ENCODE measurements around the gene ZBTB20. TPM values are rescaled to one million over a fixed set of nuclear protein-coding genes. Genes with fewer than 3 reads are reported as not detected.

The ZBTB20 gene
- total and polyA plus RNA-seq, 7 donors, result under 0.01 to 113 (median 58.6) TPM

DNA sequence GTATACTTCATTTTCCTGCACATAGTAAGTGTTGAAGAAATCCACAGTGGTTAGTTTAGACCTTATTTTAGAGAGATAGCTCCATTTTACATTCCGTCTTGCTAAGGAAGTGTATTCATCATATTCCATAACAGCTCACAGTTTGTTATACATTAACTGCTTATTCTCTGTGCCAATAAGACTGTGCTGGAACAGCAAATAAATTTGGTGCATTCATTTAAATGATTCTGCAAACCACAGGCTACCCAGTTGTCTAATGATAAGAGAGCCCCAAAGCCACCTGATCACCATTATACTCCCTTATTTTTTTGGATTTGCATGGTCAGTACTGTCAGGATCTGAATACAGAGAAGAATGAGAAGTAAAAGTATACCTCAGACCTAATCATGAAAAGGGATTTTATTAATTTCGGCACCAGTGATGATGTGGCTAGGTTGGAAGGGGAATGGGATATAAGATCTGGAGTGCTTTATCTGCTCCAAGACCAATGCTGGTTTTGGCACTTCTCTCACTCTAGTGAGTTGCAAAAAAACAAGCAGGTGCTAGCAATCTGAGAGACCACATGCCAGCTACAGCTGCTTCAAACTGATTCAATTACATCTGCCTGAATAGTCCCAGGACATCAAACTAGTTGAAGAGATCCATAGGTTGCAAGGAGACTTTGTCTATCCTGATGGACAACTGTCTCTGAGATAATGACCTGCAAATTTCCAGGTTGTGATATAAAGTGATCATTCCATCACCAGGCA, 254.8 kb downstream of the ZBTB20 start:
- H3K4me3 ChIP-seq, result no peak overlapping the region
- TF ChIP-seq POLR2A (IDR thresholded peaks at IDR 0.05), result no peak
- TF ChIP-seq EP300 (IDR thresholded peaks at IDR 0.05), result no peak
- no peak for TF ChIP-seq POLR2AphosphoS5 (IDR thresholded peaks at IDR 0.05)
- TF ChIP-seq CTCF (IDR thresholded peaks at IDR 0.05), result no peak
- peak overlapping the region in 1 of 4 donors; percentile 5 for H3K27ac ChIP-seq
- no peak for DNase-seq
- no peaks in the 10 kb centered on the region for H3K36me3 ChIP-seq
- peaks cover 0 to 20% (median 4%) of the 10 kb centered on the region in 4 donors for H3K4me1 ChIP-seq
- no peaks in the 10 kb centered on the region for H3K9me3 ChIP-seq
- no peaks in the 10 kb centered on the region for H3K27me3 ChIP-seq
- WGBS, 2 donors, result 54 to 85% methylated on average over 2 of the region's 2 CpGs
- intact Hi-C loops (cut with DNase I), result no loop called here

DNA sequence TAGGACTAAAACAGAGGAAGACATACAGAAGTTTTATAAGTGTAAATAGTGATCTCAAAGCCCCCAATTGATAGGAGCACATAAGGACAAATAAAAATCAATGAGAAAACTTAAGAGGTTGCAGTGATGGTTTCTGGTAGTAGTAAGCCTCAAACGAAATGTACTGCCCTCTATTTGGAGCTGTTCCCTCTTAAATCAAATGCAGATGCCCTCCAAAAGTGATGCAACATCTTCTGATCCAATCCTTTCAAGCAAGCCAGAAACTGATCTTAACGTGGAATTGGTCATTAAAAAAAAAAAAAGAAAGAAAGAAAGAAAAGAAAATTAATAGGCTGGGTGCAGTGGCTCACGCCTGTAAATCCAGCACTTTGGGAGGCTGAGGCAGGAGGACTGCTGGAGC, 259.3 kb downstream of the ZBTB20 start:
- no peak overlapping the region for H3K27ac ChIP-seq
- TF ChIP-seq CTCF (IDR thresholded peaks at IDR 0.05) (no peak), POLR2AphosphoS5 (IDR thresholded peaks at IDR 0.05) (no peak), POLR2A (IDR thresholded peaks at IDR 0.05) (no peak), EP300 (IDR thresholded peaks at IDR 0.05) (no peak)
- no peaks in the 10 kb centered on the region for H3K27me3 ChIP-seq
- no peaks in the 10 kb centered on the region for H3K36me3 ChIP-seq
- intact Hi-C loops (cut with DNase I), result no loop called here
- peaks cover 0 to 3% (median 0%) of the 10 kb centered on the region in 4 donors for H3K4me1 ChIP-seq
- no peak overlapping the region for H3K4me3 ChIP-seq
- WGBS, 2 donors, result 85 to 93% methylated on average over 3 of the region's 3 CpGs
- DNase-seq, result no peak
- no peaks in the 10 kb centered on the region for H3K9me3 ChIP-seq

- TF ChIP-seq EP300 (IDR thresholded peaks at IDR 0.05), result no peak
- TF ChIP-seq POLR2A (IDR thresholded peaks at IDR 0.05), result no peak
- TF ChIP-seq POLR2AphosphoS5 (IDR thresholded peaks at IDR 0.05), result no peak
- no peak for TF ChIP-seq CTCF (IDR thresholded peaks at IDR 0.05)
- H3K27ac ChIP-seq, result no peak overlapping the region
- WGBS, 2 donors, result 93 to 95% methylated on average over 4 of the region's 4 CpGs
- no peak overlapping the region for H3K4me3 ChIP-seq
- DNase-seq, result no peak
- no peaks in the 10 kb centered on the region for H3K36me3 ChIP-seq
- no peaks in the 10 kb centered on the region for H3K9me3 ChIP-seq
- no peaks in the 10 kb centered on the region for H3K4me1 ChIP-seq
- intact Hi-C loops (cut with DNase I), result no loop called here
- no peaks in the 10 kb centered on the region for H3K27me3 ChIP-seq
Observed at GRCh38 chr3:114886905-114887304, 260.2 kb downstream of the ZBTB20 start.

DNA sequence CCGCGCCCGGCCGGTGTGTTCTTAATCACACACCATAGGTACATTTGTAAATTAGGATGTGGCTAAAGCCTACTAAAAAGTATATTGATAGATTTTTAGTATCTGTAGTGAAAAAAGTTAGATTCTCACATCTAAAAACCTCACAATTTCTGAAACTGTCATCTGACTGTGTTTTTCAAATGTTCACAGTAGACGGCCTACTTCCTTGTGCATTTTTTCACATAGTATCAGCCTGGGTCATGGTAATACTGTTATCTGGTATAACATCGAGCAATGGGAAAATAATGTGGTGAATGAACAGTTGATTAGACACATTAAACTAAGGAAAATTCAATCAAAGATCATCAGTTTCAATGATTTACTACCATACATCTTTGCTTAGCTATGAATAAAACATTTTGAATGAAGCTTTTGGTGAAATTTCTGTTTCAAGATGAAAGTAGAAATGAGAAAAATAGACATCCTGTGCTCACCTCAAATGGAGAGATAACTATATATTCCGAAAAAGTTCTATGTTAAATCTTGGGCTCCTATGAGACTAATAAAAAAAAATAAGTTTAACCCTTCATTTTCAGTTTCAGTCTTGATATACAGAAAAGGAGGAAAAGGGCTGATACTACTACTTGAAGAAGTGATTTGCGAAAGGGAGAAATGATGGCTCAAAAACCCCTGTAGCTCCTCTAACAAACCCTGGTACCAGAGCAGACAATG, 262.7 kb downstream of the ZBTB20 start:
- H3K4me3 ChIP-seq, result no peak overlapping the region
- intact Hi-C loops (cut with DNase I), result no loop called here
- no peak for DNase-seq
- H3K9me3 ChIP-seq, result no peaks in the 10 kb centered on the region
- H3K27me3 ChIP-seq, result no peaks in the 10 kb centered on the region
- H3K36me3 ChIP-seq, result no peaks in the 10 kb centered on the region
- 91 to 94% methylated on average over 8 of the region's 8 CpGs for WGBS, 2 donors
- H3K27ac ChIP-seq, result no peak overlapping the region
- peaks cover 0 to 19% (median 10%) of the 10 kb centered on the region in 4 donors for H3K4me1 ChIP-seq
- no peak for TF ChIP-seq POLR2AphosphoS5 (IDR thresholded peaks at IDR 0.05)
- TF ChIP-seq EP300 (IDR thresholded peaks at IDR 0.05), result no peak
- no peak for TF ChIP-seq CTCF (IDR thresholded peaks at IDR 0.05)
- TF ChIP-seq POLR2A (IDR thresholded peaks at IDR 0.05), result no peak
